ENCODE data around the gene CFAP70.

The CFAP70 gene

GRCh38 chr10:73244866-73245477 lies 113.7 kb downstream of the CFAP70 start:
- TF ChIP-seq, protein P1, sequence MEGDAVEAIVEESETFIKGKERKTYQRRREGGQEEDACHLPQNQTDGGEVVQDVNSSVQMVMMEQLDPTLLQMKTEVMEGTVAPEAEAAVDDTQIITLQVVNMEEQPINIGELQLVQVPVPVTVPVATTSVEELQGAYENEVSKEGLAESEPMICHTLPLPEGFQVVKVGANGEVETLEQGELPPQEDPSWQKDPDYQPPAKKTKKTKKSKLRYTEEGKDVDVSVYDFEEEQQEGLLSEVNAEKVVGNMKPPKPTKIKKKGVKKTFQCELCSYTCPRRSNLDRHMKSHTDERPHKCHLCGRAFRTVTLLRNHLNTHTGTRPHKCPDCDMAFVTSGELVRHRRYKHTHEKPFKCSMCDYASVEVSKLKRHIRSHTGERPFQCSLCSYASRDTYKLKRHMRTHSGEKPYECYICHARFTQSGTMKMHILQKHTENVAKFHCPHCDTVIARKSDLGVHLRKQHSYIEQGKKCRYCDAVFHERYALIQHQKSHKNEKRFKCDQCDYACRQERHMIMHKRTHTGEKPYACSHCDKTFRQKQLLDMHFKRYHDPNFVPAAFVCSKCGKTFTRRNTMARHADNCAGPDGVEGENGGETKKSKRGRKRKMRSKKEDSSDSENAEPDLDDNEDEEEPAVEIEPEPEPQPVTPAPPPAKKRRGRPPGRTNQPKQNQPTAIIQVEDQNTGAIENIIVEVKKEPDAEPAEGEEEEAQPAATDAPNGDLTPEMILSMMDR (conservative IDR thresholded peaks at IDR 0.05; ENCODE audit: low read length), result no peak
- peak overlapping the region; percentile 93 for H3K4me3 ChIP-seq (ENCODE audit: low read length)
- DNase-seq (ENCODE audit: low read depth), result no peak

DNA sequence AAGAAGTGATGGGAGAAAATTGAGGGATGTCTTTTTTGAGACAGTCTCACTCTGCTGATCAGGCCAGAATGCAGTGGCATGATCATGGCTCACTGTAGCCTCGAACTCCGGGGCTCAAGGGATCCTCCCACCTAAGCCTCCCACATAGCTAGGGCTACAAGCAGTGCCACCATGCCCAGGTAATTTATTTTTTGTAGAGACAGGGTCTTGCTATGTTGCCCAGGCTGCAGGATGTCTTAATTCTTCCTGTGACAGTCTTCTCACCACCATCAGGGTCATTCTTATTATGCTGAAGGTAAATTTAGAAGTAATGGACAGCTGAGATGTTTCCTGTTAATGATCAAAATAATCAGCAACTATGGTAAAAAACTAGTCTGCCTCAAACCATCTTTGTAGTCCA lies 118.8 kb downstream of the CFAP70 start:
- TF ChIP-seq, protein P1 (conservative IDR thresholded peaks at IDR 0.05; ENCODE audit: low read length), result no peak
- H3K4me3 ChIP-seq (ENCODE audit: low read length), result no peak overlapping the region
- no peak for DNase-seq (ENCODE audit: low read depth)

DNA sequence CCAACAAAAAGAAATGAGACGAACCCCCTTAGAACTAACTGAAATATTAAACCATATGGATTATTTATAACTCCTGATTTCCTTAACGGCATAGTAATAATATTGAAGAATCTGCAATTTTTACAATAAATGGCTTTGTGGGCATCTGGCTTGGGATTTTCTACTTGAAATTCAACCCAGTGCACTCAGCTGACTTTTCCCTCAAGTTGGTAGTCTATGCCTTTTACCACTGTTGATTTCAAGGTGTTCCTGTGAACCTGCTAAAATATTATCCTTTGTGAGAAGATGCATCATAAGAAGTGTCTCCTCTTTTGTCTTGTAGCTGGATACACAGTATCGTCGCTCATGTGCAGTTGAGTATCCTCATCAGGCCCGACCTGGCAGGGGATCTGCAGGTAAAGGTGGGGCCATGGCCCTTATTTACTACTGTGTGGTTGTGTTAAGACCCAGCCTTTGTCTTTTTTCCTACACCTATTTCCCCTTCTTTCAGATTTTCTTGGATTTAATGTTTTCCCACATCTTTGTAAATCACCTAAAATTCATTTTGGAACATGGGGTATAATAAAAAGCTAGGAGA lies 119.6 kb downstream of the CFAP70 start:
- no peak overlapping the region for H3K4me3 ChIP-seq (ENCODE audit: low read length)
- TF ChIP-seq, protein P1 (conservative IDR thresholded peaks at IDR 0.05; ENCODE audit: low read length), result no peak
- DNase-seq (ENCODE audit: low read depth), result no peak

DNA sequence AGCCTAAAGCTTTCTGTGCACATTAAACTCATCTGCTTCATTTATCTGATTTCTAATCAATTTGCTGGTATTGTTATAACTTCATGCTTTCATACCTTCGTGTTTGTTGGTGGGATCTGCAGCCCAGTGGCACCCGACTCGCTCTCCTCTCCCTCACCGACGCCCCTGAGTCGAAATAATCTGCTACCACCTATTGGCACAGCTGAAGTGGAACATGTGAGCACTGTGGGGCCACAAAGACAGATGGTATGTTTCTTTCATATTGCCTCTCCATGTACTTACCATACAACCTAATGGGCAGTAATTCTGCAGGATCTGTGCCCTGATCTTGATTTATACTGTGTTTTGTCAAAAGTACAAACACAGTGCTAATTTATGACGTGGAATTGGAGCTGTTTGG lies 124.0 kb downstream of the CFAP70 start:
- no peak overlapping the region for H3K4me3 ChIP-seq (ENCODE audit: low read length)
- TF ChIP-seq, protein P1 (conservative IDR thresholded peaks at IDR 0.05; ENCODE audit: low read length), result no peak
- no peak for DNase-seq (ENCODE audit: low read depth)

- TF ChIP-seq, protein P1 (conservative IDR thresholded peaks at IDR 0.05; ENCODE audit: low read length), result no peak
- no peak for DNase-seq (ENCODE audit: low read depth)
- H3K4me3 ChIP-seq (ENCODE audit: low read length), result no peak overlapping the region
Measured at GRCh38 chr10:73233883-73234282, 124.8 kb downstream of the CFAP70 start.

DNA sequence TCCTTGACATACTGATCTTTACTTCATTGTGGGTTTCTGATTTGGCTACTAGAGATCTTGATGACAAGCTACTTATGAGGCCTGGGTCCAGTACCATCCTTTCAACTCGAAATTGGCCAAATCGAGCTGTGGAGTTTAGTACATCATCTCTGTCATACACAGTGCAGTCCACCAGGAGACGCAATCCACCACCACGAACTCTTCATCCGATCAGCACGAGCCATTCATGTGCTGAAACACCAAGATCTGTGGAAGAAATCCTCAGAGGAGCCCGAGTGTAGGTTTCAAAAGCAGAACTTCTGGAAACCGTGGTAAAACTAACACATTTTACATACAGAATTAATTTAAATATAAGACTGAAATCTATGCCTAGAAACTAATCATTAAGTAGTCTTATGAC lies 125.8 kb downstream of the CFAP70 start:
- DNase-seq (ENCODE audit: low read depth), result no peak
- no peak overlapping the region for H3K4me3 ChIP-seq (ENCODE audit: low read length)
- TF ChIP-seq, protein P1 (conservative IDR thresholded peaks at IDR 0.05; ENCODE audit: low read length), result peak; percentile 13; the same call in 1 of the 2 replicates

GRCh38 chr10:73229567-73229966 lies 129.1 kb downstream of the CFAP70 start:
- DNase-seq (ENCODE audit: low read depth), result no peak
- H3K4me3 ChIP-seq (ENCODE audit: low read length), result no peak overlapping the region
- TF ChIP-seq, protein P1 (conservative IDR thresholded peaks at IDR 0.05; ENCODE audit: low read length), result no peak
